Stimulated activated CD4-positive, alpha-beta T cell treated with anti-CD3 and anti-CD28 coated beads, Interleukin-2, amount 100 ng/mL, for 48 hours (primary cell): ENCODE data around the gene DNTT.

Source experiments
- DNase-seq, 2 donors: peaks; one replicate each; pipeline ENCODE4 v3.0.0-alpha.2; 2020

Gene DNTT

GRCh38 chr10:96352027-96352426, 47.8 kb downstream of the DNTT start:
- no peak for DNase-seq

- DNase-seq: no peak
Measured at GRCh38 chr10:96352582-96352981, 48.3 kb downstream of the DNTT start.

DNA sequence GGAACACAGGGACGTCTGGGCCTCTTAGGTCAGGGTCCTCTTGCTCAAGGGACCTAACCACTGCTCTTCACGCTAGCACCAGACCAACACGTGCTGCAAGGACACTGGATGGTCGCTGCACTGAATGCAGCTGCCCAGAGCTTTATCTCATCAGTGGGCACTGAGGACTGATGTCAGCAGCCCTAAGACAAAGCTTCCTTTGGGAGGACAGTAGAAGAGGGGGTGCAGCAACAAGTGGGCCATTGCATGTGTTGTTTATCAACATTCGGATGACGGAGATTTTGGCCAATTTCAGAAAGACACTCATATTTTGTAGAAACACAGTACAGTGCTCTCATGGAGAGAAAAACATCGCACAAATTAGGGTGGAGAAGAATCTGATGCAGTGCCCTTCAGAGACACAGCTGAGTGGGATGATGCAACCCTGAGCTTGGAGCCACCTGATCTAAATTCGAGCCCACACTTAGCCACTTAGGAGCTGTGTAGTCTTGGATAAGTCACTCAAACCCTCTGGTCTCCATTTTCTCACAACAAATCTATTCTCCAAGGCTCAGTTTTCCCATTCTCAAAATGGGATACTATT, 52.9 kb downstream of the DNTT start:
- no peak for DNase-seq

GRCh38 chr10:96358851-96359540, 54.8 kb downstream of the DNTT start, which contains the start of gene OPALIN:
OPALIN (minus strand) TSS chr10:96359002; CDS start chr10:96358896, 106 bp downstream.
- DNase-seq: no peak

DNA sequence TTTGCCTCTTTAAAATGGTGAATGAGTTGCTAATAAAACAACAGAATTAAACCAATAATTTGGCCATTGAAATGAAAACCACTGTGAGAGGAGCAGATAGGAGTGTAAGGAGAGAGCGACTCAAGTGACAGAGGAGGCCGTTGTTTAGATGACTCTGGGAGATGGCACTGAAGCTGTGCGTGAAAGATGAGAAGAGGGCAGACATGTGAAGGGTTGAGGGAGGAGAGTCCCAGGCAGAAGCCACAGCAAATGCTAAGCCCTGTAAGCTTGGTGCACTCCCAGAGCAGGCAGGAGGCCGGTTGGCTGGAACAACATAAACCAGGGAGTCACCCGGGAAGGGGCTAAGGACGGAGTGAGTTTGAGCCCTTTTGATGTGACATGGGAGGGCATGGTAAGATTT, 55.4 kb downstream of the DNTT start:
- DNase-seq: no peak

GRCh38 chr10:96360331-96360730, 56.1 kb downstream of the DNTT start:
- DNase-seq: no peak

- DNase-seq: no peak
Measured at GRCh38 chr10:96360766-96361165, 56.5 kb downstream of the DNTT start.

GRCh38 chr10:96365571-96365970, 61.3 kb downstream of the DNTT start:
- DNase-seq: no peak

DNA sequence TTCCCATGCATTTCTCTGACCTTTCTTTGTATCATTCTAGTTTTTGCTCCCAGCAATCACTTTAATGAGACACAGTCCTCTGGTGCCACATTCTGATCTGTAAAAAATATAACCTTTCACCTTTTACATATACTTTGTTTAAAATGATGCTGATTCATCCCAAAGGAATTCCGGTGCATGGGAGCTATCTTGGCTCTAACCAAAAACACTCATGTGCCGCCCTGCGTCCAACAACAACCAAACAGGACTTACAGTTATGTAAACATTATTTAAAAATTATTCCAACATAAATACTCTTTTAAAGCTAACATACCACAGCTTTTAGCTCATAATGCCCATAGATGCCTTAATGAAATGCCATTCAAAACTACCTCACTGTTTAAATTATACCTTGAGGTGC, 62.3 kb downstream of the DNTT start:
- no peak for DNase-seq

DNA sequence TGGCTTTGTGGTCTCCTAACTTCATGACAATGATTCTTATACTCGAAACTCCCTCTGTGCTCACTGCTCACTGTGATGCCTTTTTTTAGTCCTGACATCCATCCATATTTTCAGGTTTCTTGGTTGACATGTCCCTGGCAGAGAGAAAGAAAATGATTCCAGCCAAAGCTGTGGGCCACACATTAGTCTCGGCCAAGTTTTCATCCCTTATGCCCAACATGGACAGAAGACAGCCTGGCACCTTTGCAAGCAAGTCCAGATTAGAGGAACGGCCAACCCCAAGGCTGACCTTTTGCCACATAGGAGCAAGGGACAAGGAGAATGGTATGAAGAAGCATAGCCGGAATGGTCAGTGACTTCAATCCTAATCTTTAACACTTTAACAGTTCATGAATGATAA, 63.2 kb downstream of the DNTT start:
- no peak for DNase-seq

- DNase-seq: no peak
Measured at GRCh38 chr10:96368971-96369370, 64.7 kb downstream of the DNTT start.

DNA sequence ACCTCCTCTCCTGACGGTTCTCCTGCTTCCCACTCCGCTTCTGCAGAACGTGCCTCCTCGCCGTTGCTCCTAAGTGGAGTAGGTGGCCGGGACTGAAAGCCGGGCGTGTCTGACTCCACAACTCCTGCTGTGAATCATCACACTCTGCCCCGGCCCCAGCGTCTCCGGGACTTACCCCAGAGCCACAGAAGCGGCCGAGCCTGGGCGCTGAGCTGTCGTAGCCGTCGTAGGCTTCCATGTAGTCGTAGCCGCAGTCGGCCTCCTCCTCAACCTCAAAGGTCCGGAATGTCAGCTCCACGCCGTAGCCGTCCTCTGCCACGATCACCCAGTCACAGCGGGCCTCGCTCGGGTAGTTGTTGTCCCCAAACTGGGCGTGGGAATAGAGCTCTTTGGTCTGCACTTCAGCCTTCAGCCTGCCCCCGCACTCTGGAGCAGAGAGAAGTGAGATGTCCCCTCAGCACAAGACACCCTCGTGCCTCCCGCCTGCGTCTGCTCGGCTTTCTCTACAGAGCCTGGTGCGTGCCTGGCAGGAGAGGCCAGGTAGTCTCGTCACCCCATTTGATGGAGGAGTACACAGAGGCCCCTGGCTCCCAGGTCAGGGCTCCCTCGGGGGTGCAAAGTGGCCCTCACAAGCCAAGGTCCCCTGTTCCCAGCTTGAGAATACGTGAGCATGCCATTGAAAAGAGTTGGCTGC, 65.8 kb downstream of the DNTT start:
- no peak for DNase-seq

GRCh38 chr10:96370584-96371157, 66.4 kb downstream of the DNTT start:
- peak; percentile 40 to 53 for DNase-seq

- no peak for DNase-seq
Measured at GRCh38 chr10:96371356-96371755, 67.1 kb downstream of the DNTT start.

DNA sequence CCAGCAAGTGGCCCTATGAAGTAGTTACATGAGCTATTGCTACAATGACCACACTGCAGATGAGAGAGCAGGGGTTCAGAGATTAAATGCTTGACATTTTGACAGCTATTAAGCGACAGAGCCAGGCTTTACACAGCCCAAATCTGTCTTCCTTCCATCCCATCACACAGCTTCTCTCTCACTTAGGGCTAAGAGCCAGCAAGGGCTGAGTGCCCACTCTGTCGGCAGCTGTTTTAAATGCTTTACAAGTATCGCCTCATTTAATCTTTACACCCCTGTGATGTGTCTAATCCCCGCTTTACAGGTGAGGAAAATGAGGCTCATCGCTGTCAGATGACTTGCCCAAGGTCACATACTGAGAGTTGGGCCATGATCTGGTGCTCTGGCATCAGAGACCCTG, 69.8 kb downstream of the DNTT start:
- DNase-seq: no peak

- DNase-seq: no peak
Measured at GRCh38 chr10:96374639-96374984, 70.4 kb downstream of the DNTT start.

DNA sequence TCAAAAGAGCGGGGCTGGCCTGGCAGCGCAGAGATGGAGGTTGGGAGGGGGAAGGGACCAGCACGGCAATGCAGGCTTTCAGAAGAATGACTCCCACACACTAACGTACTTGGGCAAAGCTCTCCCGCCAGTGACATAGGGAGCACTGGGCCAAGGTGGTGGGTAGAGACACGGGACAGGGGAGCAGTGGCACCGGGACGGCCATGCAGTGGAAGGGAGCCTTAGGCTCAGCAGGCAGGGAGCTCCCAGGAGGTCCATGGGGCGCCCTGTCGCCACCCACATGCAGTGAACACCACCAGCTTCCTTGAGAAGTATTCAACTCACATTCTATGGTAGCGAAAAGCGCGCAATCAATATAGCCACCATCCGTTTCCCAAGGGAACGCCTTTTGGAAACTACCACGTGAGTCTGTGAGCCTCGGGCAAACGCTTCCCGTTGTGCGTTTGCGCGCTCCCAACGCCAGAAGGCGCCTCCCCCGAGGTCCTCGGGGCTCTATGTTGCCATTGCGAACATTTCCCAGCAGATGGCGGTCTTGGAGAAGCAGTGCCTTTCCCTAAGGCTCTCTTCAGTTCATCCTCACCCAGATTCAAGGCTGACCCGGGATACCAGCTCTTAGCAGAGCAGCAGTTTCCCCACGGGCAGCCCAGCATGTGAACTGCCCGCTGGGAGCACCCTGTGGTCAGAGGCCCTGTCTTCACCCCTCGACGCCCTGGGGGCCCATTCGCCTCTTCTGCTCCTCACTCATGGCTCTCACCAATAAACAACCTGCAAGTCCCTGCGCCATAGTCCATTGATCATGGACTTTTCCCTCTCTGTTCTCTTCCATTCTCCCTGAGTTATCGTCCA, 71.0 kb downstream of the DNTT start:
- peak; percentile 74 to 77 for DNase-seq

DNA sequence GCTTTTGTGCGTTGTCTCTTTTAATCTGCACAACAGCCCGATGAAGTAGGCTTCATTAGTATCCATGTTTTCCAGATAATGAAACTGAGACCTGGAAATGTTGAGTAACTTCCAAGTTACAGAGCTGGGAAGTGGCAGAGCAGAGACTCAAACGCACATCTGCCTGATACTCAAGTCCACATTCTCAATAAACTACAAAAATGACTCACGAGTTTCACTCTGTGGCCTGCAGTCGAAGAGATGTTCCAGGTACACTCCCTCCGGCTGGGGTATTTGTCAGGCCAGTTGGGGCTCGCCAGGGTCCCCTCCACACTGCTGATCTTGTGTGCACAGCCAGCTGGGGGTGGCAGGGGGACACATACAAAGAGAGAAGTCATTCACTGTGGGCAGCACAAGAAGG, 72.2 kb downstream of the DNTT start:
- DNase-seq: no peak

DNA sequence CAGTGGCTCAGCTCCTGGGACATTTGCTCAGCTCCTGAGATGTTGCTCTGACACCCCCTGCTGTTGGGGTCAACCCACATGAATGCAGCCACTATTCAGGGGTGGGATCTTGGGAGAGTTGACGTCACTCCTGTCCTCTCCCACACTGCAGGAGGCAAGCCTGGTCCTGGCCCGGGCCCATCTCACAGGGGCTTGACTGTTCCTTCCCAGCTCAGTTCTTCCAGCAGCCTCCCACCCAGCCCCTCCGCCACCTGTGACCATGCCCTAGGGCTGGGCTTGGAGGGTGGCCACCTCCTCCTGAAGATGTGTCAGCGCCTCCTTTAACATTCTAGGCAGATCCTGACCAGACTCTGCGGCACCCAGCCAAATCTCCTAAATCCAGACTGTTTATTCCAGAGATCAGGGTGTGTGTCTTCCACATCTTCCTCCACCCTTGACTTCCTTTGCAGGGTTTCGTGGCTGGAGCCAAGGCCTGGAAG, 73.6 kb downstream of the DNTT start:
- DNase-seq: no peak

GRCh38 chr10:96378741-96379140, 74.5 kb downstream of the DNTT start:
- no peak for DNase-seq

DNA sequence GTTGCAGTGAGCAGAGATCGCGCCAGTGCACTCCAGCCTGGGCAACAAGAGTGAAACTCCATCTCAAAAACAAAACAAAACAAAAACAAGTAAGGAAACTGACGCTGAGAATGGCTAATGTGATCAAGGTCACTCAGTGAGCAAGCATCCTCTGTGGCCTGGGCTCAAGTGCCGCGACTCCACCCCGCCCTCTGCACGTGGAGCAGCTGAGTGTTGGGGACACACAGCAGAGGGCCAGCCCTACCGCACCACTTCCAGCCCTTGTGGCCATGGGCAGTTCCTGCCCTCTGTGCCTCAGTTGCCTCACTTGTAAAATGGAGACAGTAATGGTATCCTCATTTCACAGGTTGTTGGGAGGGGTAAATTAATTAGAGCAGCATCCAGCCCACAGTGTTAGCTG, 75.5 kb downstream of the DNTT start:
- no peak for DNase-seq

DNA sequence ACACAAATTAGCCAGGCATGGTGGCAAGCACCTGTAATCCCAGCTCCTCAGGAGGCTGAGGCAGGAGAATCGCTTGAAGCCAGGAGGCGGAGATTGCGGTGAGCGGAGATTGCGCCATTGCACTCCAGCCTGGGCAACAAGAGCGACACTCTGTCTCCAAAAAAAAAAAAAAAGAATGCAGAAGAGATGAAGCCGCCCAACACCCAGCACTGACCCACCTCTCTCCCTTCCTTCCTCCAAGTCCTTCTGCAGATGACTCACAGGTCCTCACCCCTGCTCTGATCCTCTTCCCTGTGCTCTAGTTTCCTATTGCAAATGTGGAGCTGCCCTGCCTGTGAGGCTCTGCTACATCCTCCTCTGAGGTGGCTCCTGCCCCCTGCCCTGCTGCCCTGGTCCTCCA, 76.6 kb downstream of the DNTT start:
- DNase-seq: no peak

GRCh38 chr10:96384506-96384905, 80.3 kb downstream of the DNTT start:
- no peak for DNase-seq
